ENCODE results near the gene PDAP1.

Gene PDAP1

GRCh38 chr7:99408379-99409191 lies at the start of gene PDAP1, which contains the start of gene BUD31:
PDAP1 (minus strand) TSS chr7:99408597; CDS start chr7:99408548, 49 bp downstream.
BUD31 (plus strand) TSS chr7:99408969; CDS start chr7:99411093, 2,124 bp downstream.
- TF ChIP-seq CTCF (IDR thresholded peaks at IDR 0.05; ENCODE audit: extremely low read depth, missing control alignments) = no peak

GRCh38 chr7:99457650-99458493 lies 49.5 kb upstream of the PDAP1 start:
- DNase-seq (ENCODE audit: low spot score) = no peak
- TF ChIP-seq CTCF (IDR thresholded peaks at IDR 0.05; ENCODE audit: extremely low read depth, missing control alignments) = no peak

More at GRCh38 chr7:99408379-99409191, at the start of gene PDAP1, which contains the start of gene BUD31:
- DNase-seq (ENCODE audit: low spot score) = peak; percentile 96

GRCh38 chr7:99457050-99457649 lies 48.8 kb upstream of the PDAP1 start:
- TF ChIP-seq CTCF (IDR thresholded peaks at IDR 0.05; ENCODE audit: extremely low read depth, missing control alignments) = no peak
- no peak for DNase-seq (ENCODE audit: low spot score)

GRCh38 chr7:99456288-99456687 lies 47.9 kb upstream of the PDAP1 start:
- no peak for TF ChIP-seq CTCF (IDR thresholded peaks at IDR 0.05; ENCODE audit: extremely low read depth, missing control alignments)
- no peak for DNase-seq (ENCODE audit: low spot score)

- no peak for DNase-seq (ENCODE audit: low spot score)
- TF ChIP-seq CTCF (IDR thresholded peaks at IDR 0.05; ENCODE audit: extremely low read depth, missing control alignments) = no peak
Measured at GRCh38 chr7:99455874-99456273, 47.5 kb upstream of the PDAP1 start.

GRCh38 chr7:99453105-99453504 lies 44.7 kb upstream of the PDAP1 start:
- TF ChIP-seq CTCF (IDR thresholded peaks at IDR 0.05; ENCODE audit: extremely low read depth, missing control alignments) = no peak
- DNase-seq (ENCODE audit: low spot score) = no peak
